IMR-90 (cell line): ENCODE measurements around the gene C20orf173. TPM values are rescaled to one million over a fixed set of nuclear protein-coding genes. Genes with fewer than 3 reads are reported as not detected.

Experiments used
- ATAC-seq: fragments of 200-7000 bp; cut with Tn5 transposase; 2 replicates; pipeline ENCODE4 v1.9.1; 2020; ENCODE audit warnings: low read depth, mild to moderate bottlenecking, moderate library complexity
- BruUV-seq: library from RNA; stranded (reverse); fragments of 400-500 nt; replicated peaks from 2 replicates; lab custom pipeline; 2021; lab: Mats Ljungman, UMichigan
- CTCF ChIA-PET: fragments of 300-600 bp; formaldehyde crosslinking; extraction: SDS; loops from one replicate; lab custom pipeline; 2021; ENCODE audit warnings: antibody characterized with exemption; lab: Yijun Ruan, JAX
- POLR2A ChIA-PET: fragments of 300-600 bp; sonication (Branson Sonifier 250); formaldehyde crosslinking; loops from one replicate; lab custom pipeline; 2022; ENCODE audit warnings: antibody characterized with exemption; ENCODE audit not compliant: unreplicated experiment; lab: Charles Lee
- DNase-seq: peaks from one replicate; pipeline ENCODE4 v3.0.0; 2013
- H2AFZ ChIP-seq: replicated peaks from 2 replicates; pipeline ENCODE3; 2013; ENCODE audit warnings: low read length, mild to moderate bottlenecking; ENCODE audit not compliant: poor library complexity
- H2AK5ac ChIP-seq: 2 replicates; pipeline ENCODE4 v1.6.1; 2013; ENCODE audit warnings: low read depth, low read length, inconsistent platforms
- H2AK9ac ChIP-seq: replicated peaks from 2 replicates; pipeline ENCODE3; 2013; ENCODE audit warnings: mild to moderate bottlenecking, low read depth, low read length, moderate library complexity; ENCODE audit not compliant: poor library complexity
- H2BK120ac ChIP-seq: 2 replicates; pipeline ENCODE4 v1.6.1; 2013; ENCODE audit warnings: low read depth, low read length, inconsistent platforms
- H2BK15ac ChIP-seq: 3 replicates; pipeline ENCODE4 v1.6.1; 2013; ENCODE audit warnings: low read depth, low read length, inconsistent platforms
- H2BK20ac ChIP-seq: 2 replicates; pipeline ENCODE4 v1.6.1; 2013; ENCODE audit warnings: low read depth, mild to moderate bottlenecking, inconsistent platforms, low read length, moderate library complexity
- H2BK5ac ChIP-seq: 2 replicates; pipeline ENCODE4 v1.6.1; 2013; ENCODE audit warnings: mild to moderate bottlenecking, low read depth, low read length, inconsistent platforms; ENCODE audit not compliant: poor library complexity, severe bottlenecking
- H3K14ac ChIP-seq: replicated peaks from 2 replicates; pipeline ENCODE4 v1.6.1; 2013; ENCODE audit warnings: low read depth, low read length, inconsistent platforms
- H3K18ac ChIP-seq: 2 replicates; pipeline ENCODE4 v1.6.1; 2013; ENCODE audit warnings: low read depth, low read length, control low read depth
- H3K23ac ChIP-seq: 2 replicates; pipeline ENCODE4 v1.6.1; 2013; ENCODE audit warnings: low read depth, low read length, inconsistent platforms
- H3K27ac ChIP-seq: 2 replicates; pipeline ENCODE4 v1.5.1; 2013; ENCODE audit warnings: mild to moderate bottlenecking, control low read depth, low read length; ENCODE audit not compliant: insufficient read depth
- H3K27me3 ChIP-seq: 2 replicates; pipeline ENCODE4 v1.6.1; 2013; ENCODE audit warnings: low read length; ENCODE audit not compliant: control insufficient read depth, insufficient read depth
- H3K36me3 ChIP-seq: 2 replicates; pipeline ENCODE4 v1.6.1; 2013; ENCODE audit warnings: low read length, mixed read lengths; ENCODE audit not compliant: control insufficient read depth, insufficient read depth
- H3K4ac ChIP-seq: 2 replicates; pipeline ENCODE4 v1.6.1; 2013; ENCODE audit warnings: low read depth, low read length, inconsistent platforms
- H3K4me1 ChIP-seq: 2 replicates; pipeline ENCODE4 v1.6.1; 2013; ENCODE audit warnings: low read length, mixed read lengths; ENCODE audit not compliant: control insufficient read depth, insufficient read depth
- H3K4me2 ChIP-seq: 2 replicates; pipeline ENCODE4 v1.6.1; 2013; ENCODE audit warnings: low read depth, mild to moderate bottlenecking, control low read depth, low read length, moderate library complexity
- H3K4me3 ChIP-seq: 2 replicates; pipeline ENCODE4 v1.5.1; 2013; ENCODE audit warnings: low read depth, mild to moderate bottlenecking, control low read depth, low read length, moderate library complexity; ENCODE audit not compliant: insufficient read depth
- H3K56ac ChIP-seq: 2 replicates; pipeline ENCODE4 v1.6.1; 2013; ENCODE audit warnings: low read length, inconsistent platforms; ENCODE audit not compliant: insufficient read depth; ENCODE audit errors: extremely low read depth
- H3K79me1 ChIP-seq, 2 experiments: 2 replicates each; pipeline ENCODE4 v1.6.1; 2013; ENCODE audit warnings: low read length in 2 of 2, inconsistent platforms in 1 of 2, low read depth in 1 of 2
- H3K9ac ChIP-seq: 2 replicates; pipeline ENCODE4 v1.6.1; 2013; ENCODE audit warnings: low read depth, low read length, control low read depth
- H3K9me1 ChIP-seq: 2 replicates; pipeline ENCODE4 v1.6.1; 2013; ENCODE audit warnings: low read length, inconsistent platforms; ENCODE audit not compliant: insufficient read depth
- H3K9me3 ChIP-seq: 2 replicates; pipeline ENCODE4 v1.6.1; 2013; ENCODE audit warnings: low read length; ENCODE audit not compliant: control insufficient read depth, insufficient read depth
- H4K20me1 ChIP-seq: 2 replicates; pipeline ENCODE4 v1.6.1; 2013; ENCODE audit warnings: low read length, inconsistent platforms; ENCODE audit not compliant: insufficient read depth
- H4K5ac ChIP-seq: 2 replicates; pipeline ENCODE4 v1.6.1; 2013; ENCODE audit warnings: mild to moderate bottlenecking, low read depth, low read length, control low read depth
- H4K8ac ChIP-seq, 2 experiments: 2 replicates each; pipeline ENCODE4 v1.6.1; 2013; ENCODE audit warnings: low read depth in 2 of 2, low read length in 2 of 2, control low read depth in 1 of 2, inconsistent platforms in 1 of 2
- H4K91ac ChIP-seq: 2 replicates; pipeline ENCODE4 v1.6.1; 2013; ENCODE audit warnings: low read depth, low read length, inconsistent platforms; ENCODE audit not compliant: insufficient read depth
- BHLHE40 ChIP-seq: fragments of 150-350 bp; IDR thresholded peaks from 2 replicates; pipeline ENCODE4 v1.6.1; 2016; ENCODE audit warnings: mild to moderate bottlenecking, low read depth, low read length
- CEBPB ChIP-seq: IDR thresholded peaks from 2 replicates; pipeline ENCODE4 v1.6.1; 2012; ENCODE audit warnings: low read depth, low read length, improper control_type of control experiment
- CHD1 ChIP-seq: IDR thresholded peaks from 2 replicates; pipeline ENCODE4 v1.6.1; 2012; ENCODE audit warnings: low read depth, low read length, improper control_type of control experiment
- MAFK ChIP-seq: IDR thresholded peaks from 2 replicates; pipeline ENCODE4 v1.6.1; 2012; ENCODE audit warnings: low read depth, low read length, improper control_type of control experiment
- MAZ ChIP-seq: IDR thresholded peaks from 2 replicates; pipeline ENCODE4 v1.6.1; 2012; ENCODE audit warnings: low read depth, mild to moderate bottlenecking, low read length, improper control_type of control experiment, moderate library complexity, borderline replicate concordance
- MXI1 ChIP-seq: IDR thresholded peaks from 2 replicates; pipeline ENCODE4 v1.6.1; 2012; ENCODE audit warnings: low read depth, mild to moderate bottlenecking, low read length, moderate library complexity, borderline replicate concordance
- NFE2L2 ChIP-seq: fragments of 150-350 bp; IDR thresholded peaks from 2 replicates; pipeline ENCODE4 v1.6.1; 2016; ENCODE audit warnings: low read depth, mild to moderate bottlenecking, low read length
- POLR2A ChIP-seq: IDR thresholded peaks from 2 replicates; pipeline ENCODE4 v1.6.1; 2012; ENCODE audit warnings: mild to moderate bottlenecking, low read depth, low read length
- RAD21 ChIP-seq: IDR thresholded peaks from 2 replicates; pipeline ENCODE4 v1.6.1; 2012; ENCODE audit warnings: low read length, improper control_type of control experiment
- RCOR1 ChIP-seq: IDR thresholded peaks from 2 replicates; pipeline ENCODE4 v1.6.1; 2012; ENCODE audit warnings: mild to moderate bottlenecking, low read length, improper control_type of control experiment; ENCODE audit not compliant: insufficient replicate concordance
- RFX5 ChIP-seq: IDR thresholded peaks from 2 replicates; pipeline ENCODE4 v1.8.0; 2012; ENCODE audit warnings: low read depth, mild to moderate bottlenecking, low read length, moderate library complexity
- SMC3 ChIP-seq: fragments of 150-350 bp; IDR thresholded peaks from 2 replicates; pipeline ENCODE4 v1.6.1; 2016; ENCODE audit warnings: low read depth, mild to moderate bottlenecking, antibody characterized with exemption, low read length, moderate library complexity
- WGBS, 2 experiments: methylation state at CpG; one replicate each; pipeline versions ENCODE4 v1.1.5 to v1.1.7; 2013; ENCODE audit warnings: missing lambda C conversion rate in 2 of 2; ENCODE audit not compliant: insufficient read length in 1 of 2; ENCODE audit errors: extremely low coverage in 2 of 2; 5-methylcytosine and 5-hydroxymethylcytosine counted together
- dilution Hi-C: fragments of 300-500 bp; cut with HindIII; formaldehyde crosslinking; loops from one replicate; pipeline ENCODE4 v1.14.3; 2018; ENCODE audit warnings: low sequenced_read_pairs; ENCODE audit not compliant: unreplicated experiment
- in situ Hi-C: fragments of 300-500 bp; cut with MboI; formaldehyde crosslinking; loops from 3 replicates; pipeline ENCODE4 v1.14.3; 2019; ENCODE audit warnings: low sequenced_read_pairs, inconsistent platforms, mixed read lengths
- intact Hi-C: fragments of 100-400 bp; cut with micrococcal nuclease; formaldehyde crosslinking; loops from 2 replicates; pipeline ENCODE4 v1.10.0; 2022
- polyA plus RNA-seq, 3 experiments: library from polyadenylated mRNA; depleted of rRNA; stranded (reverse); fragments of >200 nt; gene quantifications; 2 replicates each; pipeline ENCODE4 v1.2.3, GENCODE V29; 2012; ENCODE audit warnings: low replicate concordance in 1 of 3
- total RNA-seq: library from RNA; depleted of rRNA; stranded (reverse); fragments of >200 nt; gene quantifications from 2 replicates; pipeline ENCODE4 v1.2.3, GENCODE V29; 2012
- TF ChIP-seq, protein P1 (sequence below): fragments of 150-350 bp; IDR thresholded peaks from 2 replicates; pipeline ENCODE4 v1.6.1; 2016; ENCODE audit warnings: low read depth, mild to moderate bottlenecking, low read length, moderate library complexity, borderline replicate concordance
- TF ChIP-seq, protein P2 (sequence below): conservative IDR thresholded peaks from 2 replicates; pipeline ENCODE4 v1.5.1; 2012; ENCODE audit warnings: mild to moderate bottlenecking, low read depth, low read length, improper control_type of control experiment
- TF ChIP-seq, protein P3 (sequence below): fragments of 150-350 bp; IDR thresholded peaks from 2 replicates; pipeline ENCODE4 v1.6.1; 2017; ENCODE audit warnings: mild to moderate bottlenecking, antibody characterized with exemption, low read length, low read depth

The C20orf173 gene
- total and polyA plus RNA-seq, 2 of the 4 experiments (the other 2 are of a cell fraction) = not detected

DNA sequence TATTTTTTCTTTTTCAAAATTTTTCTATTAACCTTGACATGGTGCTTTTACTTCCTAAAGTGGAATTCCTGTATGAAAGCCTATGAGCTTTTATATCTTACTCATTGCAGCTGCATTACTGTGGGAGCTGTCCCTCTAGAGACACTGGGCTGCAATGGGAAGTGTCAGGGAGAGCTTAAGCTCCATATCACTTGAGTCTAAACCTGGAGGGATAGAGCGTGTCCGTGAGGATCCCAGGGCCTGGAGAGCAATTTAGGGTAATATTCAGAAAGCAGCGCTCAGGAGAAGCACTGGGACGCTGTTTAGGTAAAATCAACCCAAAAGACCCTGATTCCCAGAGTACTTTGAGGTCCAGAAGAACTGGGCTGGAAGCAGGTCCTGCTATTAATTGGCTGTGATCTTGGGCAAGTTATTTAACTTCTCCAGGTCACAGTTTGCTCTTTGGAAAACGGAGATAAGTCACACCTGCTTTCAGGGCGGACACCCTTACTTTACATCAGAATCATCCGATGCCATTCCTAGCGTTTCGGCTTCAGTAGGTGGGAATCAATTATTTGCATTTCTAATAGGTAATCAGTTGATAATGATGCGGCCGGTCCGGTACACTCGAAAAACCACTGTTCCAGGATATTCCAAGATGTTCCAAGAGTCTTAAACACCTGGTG lies 11.8 kb upstream of the C20orf173 start:
- Histone ChIP-seq H3K4ac (0 out of 2 replicates have a peak overlapping the region, but pooled peaks have one; percentile 34), H4K5ac (no peak overlapping the region), H3K36me3 (peaks cover 8% of the 10 kb centered on the region), H2BK20ac (no peak overlapping the region), H3K23ac (0 out of 2 replicates have a peak overlapping the region, but pooled peaks have one; percentile 25), H3K79me1 (peaks cover 12 to 28% of the 10 kb centered on the region in 2 experiments), H2BK15ac (no peak overlapping the region), H4K20me1 (no peaks in the 10 kb centered on the region), H3K27ac (no peak overlapping the region), H2AFZ (peak overlapping the region; percentile 98), H3K9ac (peak overlapping the region; percentile 56; the same call in 1 of the 2 replicates), H2BK120ac (no peak overlapping the region), H3K14ac (peak overlapping the region; percentile 46; the same call in 1 of the 2 replicates), H3K4me3 (peak overlapping the region; percentile 40), H3K9me1 (peaks cover 13% of the 10 kb centered on the region), H4K8ac (peak overlapping the region; percentile 37 to 85; a peak in 2 of 4 replicates), H3K4me1 (peaks cover 5% of the 10 kb centered on the region), H3K27me3 (no peaks in the 10 kb centered on the region), H3K18ac (no peak overlapping the region), H3K9me3 (no peaks in the 10 kb centered on the region), H2AK9ac (no peak overlapping the region), H4K91ac (no peak overlapping the region; the same call in 1 of the 2 replicates), H2BK5ac (no peak overlapping the region), H2AK5ac (no peak overlapping the region), H3K4me2 (peak overlapping the region; percentile 91), H3K56ac (no peak overlapping the region)
- DNase-seq (no peak), ATAC-seq (no peak)
- no CpG with 5 or more reads among the region's 13 CpGs for WGBS, 2 experiments
- in situ Hi-C loops = no loop called here
- dilution Hi-C loops = no loop called here
- ChIA-PET CTCF (interaction anchor here (0.9 kb wide), 1 partner anchor 11 kb away, joined by 4 read pairs; no protein-coding TSS in a partner anchor), POLR2A (interaction anchor here (0.5 kb wide), 1 partner anchor 62 kb away, joined by 3 read pairs; no protein-coding TSS in a partner anchor)
- intact Hi-C loops = no loop called here
- BruUV-seq = no TSS peak
- no peak for TF ChIP-seq POLR2A
- no peak for TF ChIP-seq NFE2L2
- no peak for TF ChIP-seq RCOR1
- TF ChIP-seq CHD1 = no peak
- no peak for TF ChIP-seq RAD21
- TF ChIP-seq MAZ = no peak
- no peak for TF ChIP-seq SMC3
- TF ChIP-seq RFX5 = no peak
- TF ChIP-seq BHLHE40 = no peak
- no peak for TF ChIP-seq MAFK
- TF ChIP-seq, protein P1, sequence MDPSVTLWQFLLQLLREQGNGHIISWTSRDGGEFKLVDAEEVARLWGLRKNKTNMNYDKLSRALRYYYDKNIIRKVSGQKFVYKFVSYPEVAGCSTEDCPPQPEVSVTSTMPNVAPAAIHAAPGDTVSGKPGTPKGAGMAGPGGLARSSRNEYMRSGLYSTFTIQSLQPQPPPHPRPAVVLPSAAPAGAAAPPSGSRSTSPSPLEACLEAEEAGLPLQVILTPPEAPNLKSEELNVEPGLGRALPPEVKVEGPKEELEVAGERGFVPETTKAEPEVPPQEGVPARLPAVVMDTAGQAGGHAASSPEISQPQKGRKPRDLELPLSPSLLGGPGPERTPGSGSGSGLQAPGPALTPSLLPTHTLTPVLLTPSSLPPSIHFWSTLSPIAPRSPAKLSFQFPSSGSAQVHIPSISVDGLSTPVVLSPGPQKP = no peak
- no peak for TF ChIP-seq CEBPB
- TF ChIP-seq, protein P2, sequence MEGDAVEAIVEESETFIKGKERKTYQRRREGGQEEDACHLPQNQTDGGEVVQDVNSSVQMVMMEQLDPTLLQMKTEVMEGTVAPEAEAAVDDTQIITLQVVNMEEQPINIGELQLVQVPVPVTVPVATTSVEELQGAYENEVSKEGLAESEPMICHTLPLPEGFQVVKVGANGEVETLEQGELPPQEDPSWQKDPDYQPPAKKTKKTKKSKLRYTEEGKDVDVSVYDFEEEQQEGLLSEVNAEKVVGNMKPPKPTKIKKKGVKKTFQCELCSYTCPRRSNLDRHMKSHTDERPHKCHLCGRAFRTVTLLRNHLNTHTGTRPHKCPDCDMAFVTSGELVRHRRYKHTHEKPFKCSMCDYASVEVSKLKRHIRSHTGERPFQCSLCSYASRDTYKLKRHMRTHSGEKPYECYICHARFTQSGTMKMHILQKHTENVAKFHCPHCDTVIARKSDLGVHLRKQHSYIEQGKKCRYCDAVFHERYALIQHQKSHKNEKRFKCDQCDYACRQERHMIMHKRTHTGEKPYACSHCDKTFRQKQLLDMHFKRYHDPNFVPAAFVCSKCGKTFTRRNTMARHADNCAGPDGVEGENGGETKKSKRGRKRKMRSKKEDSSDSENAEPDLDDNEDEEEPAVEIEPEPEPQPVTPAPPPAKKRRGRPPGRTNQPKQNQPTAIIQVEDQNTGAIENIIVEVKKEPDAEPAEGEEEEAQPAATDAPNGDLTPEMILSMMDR = no peak
- TF ChIP-seq MXI1 = no peak
- TF ChIP-seq, protein P3, sequence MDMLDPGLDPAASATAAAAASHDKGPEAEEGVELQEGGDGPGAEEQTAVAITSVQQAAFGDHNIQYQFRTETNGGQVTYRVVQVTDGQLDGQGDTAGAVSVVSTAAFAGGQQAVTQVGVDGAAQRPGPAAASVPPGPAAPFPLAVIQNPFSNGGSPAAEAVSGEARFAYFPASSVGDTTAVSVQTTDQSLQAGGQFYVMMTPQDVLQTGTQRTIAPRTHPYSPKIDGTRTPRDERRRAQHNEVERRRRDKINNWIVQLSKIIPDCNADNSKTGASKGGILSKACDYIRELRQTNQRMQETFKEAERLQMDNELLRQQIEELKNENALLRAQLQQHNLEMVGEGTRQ = no peak
